ENCODE data around the gene EPHA1. TPM values are rescaled to one million over a fixed set of nuclear protein-coding genes. Genes with fewer than 3 reads are reported as not detected.

The EPHA1 gene
- total and polyA plus RNA-seq, 2 of the 4 experiments (the other 2 are of a cell fraction), result 0.10 TPM; not detected in 1

Small RNA genes lying within 50 kb of the gene (microRNA-seq; reads per million reads assigned to microRNA genes)
- gene MIR6892 (ENCODE audit: insufficient read depth in 1 of 2, insufficient read length in 1 of 2, unreplicated experiment in 1 of 2), result 1.1 to 22.7 reads per million in 2 experiments

Small RNA genes lying within 50 kb of the gene (small RNA-seq; reads per million reads assigned to genes)
- 0 to 3.5 (median 0) reads per million in 5 experiments for gene MIR6892

Other genes with a start within 250 kb of the EPHA1 start
- gene TAS2R39, start 225.4 kb downstream of the EPHA1 start, total RNA-seq (2012; rRNA removed), result not detected in 2 replicates
- not detected in 2 replicates for gene TAS2R39, start 225.4 kb downstream of the EPHA1 start, polyA plus RNA-seq (2012; rRNA removed)
- gene TAS2R40, start 186.8 kb downstream of the EPHA1 start, total RNA-seq (2012; rRNA removed), result not detected in 2 replicates
- not detected in 2 replicates for gene TAS2R40, start 186.8 kb downstream of the EPHA1 start, polyA plus RNA-seq (2012; rRNA removed)
- gene GSTK1, start 145.4 kb downstream of the EPHA1 start, total RNA-seq (2012; rRNA removed), result 60.0 and 64.9 TPM in 2 replicates
- 109 and 111 TPM in 2 replicates for gene GSTK1, start 145.4 kb downstream of the EPHA1 start, polyA plus RNA-seq (2012; rRNA removed)
- gene TMEM139, start 123.9 kb downstream of the EPHA1 start, total RNA-seq (2012; rRNA removed), result not detected in 2 replicates
- 0.07 TPM in 1 of 2 replicates, not detected in the other for gene TMEM139, start 123.9 kb downstream of the EPHA1 start, polyA plus RNA-seq (2012; rRNA removed)
- gene CASP2, start 120.5 kb downstream of the EPHA1 start, total RNA-seq (2012; rRNA removed), result 18.6 and 25.6 TPM in 2 replicates
- gene CASP2, start 120.5 kb downstream of the EPHA1 start, polyA plus RNA-seq (2012; rRNA removed), result 14.3 and 15.4 TPM in 2 replicates
- not detected in 2 replicates for gene CLCN1, start 92.7 kb downstream of the EPHA1 start, total RNA-seq (2012; rRNA removed)
- gene CLCN1, start 92.7 kb downstream of the EPHA1 start, polyA plus RNA-seq (2012; rRNA removed), result not detected in 2 replicates
- 2.5 and 3.4 TPM in 2 replicates for gene FAM131B, start 46.1 kb downstream of the EPHA1 start, total RNA-seq (2012; rRNA removed)
- 3.7 and 4.3 TPM in 2 replicates for gene FAM131B, start 46.1 kb downstream of the EPHA1 start, polyA plus RNA-seq (2012; rRNA removed)
- 22.6 and 25.0 TPM in 2 replicates for gene ZYX, start 27.5 kb downstream of the EPHA1 start, total RNA-seq (2012; rRNA removed)
- 291 and 334 TPM in 2 replicates for gene ZYX, start 27.5 kb downstream of the EPHA1 start, polyA plus RNA-seq (2012; rRNA removed)
- not detected in 2 replicates for gene TAS2R60, start 34.6 kb upstream of the EPHA1 start, total RNA-seq (2012; rRNA removed)
- gene TAS2R60, start 34.6 kb upstream of the EPHA1 start, polyA plus RNA-seq (2012; rRNA removed), result not detected in 2 replicates
- gene TAS2R41, start 69.0 kb upstream of the EPHA1 start, total RNA-seq (2012; rRNA removed), result not detected in 2 replicates
- gene TAS2R41, start 69.0 kb upstream of the EPHA1 start, polyA plus RNA-seq (2012; rRNA removed), result not detected in 2 replicates
- under 0.01 TPM in 1 of 2 replicates, not detected in the other for gene CTAGE15, start 162.9 kb upstream of the EPHA1 start, total RNA-seq (2012; rRNA removed)
- not detected in 2 replicates for gene CTAGE15, start 162.9 kb upstream of the EPHA1 start, polyA plus RNA-seq (2012; rRNA removed)
- gene TCAF2, start 212.1 kb upstream of the EPHA1 start, total RNA-seq (2012; rRNA removed), result 3.3 and 3.4 TPM in 2 replicates
- 2.8 and 3.0 TPM in 2 replicates for gene TCAF2, start 212.1 kb upstream of the EPHA1 start, polyA plus RNA-seq (2012; rRNA removed)

Measured in IMR-90 (cell line).